BLaER1 (cell line): ENCODE results near the gene SPDEF.

Experiments
- H3K27ac ChIP-seq: shearing (Covaris generic); formaldehyde crosslinking; 2 replicates; pipeline ENCODE4 v1.8.1; 2022
- H3K27me3 ChIP-seq: shearing (Covaris generic); formaldehyde crosslinking; 2 replicates; pipeline ENCODE4 v1.8.1; 2022
- H3K36me3 ChIP-seq: shearing (Covaris generic); formaldehyde crosslinking; 2 replicates; pipeline ENCODE4 v1.8.1; 2022
- H3K4me1 ChIP-seq: shearing (Covaris generic); formaldehyde crosslinking; 2 replicates; pipeline ENCODE4 v1.8.1; 2022
- H3K4me2 ChIP-seq: shearing (Covaris generic); formaldehyde crosslinking; 2 replicates; pipeline ENCODE4 v1.8.1; 2022
- H3K4me3 ChIP-seq: shearing (Covaris generic); formaldehyde crosslinking; 2 replicates; pipeline ENCODE4 v1.8.1; 2022
- H3K9ac ChIP-seq: shearing (Covaris generic); formaldehyde crosslinking; 2 replicates; pipeline ENCODE4 v1.8.1; 2022
- H3K9me3 ChIP-seq: shearing (Covaris generic); formaldehyde crosslinking; 2 replicates; pipeline ENCODE4 v1.8.1; 2022
- H4K20me1 ChIP-seq: shearing (Covaris generic); formaldehyde crosslinking; 2 replicates; pipeline ENCODE4 v1.8.1; 2022
- Cebpa-rat ChIP-seq: shearing (Covaris generic); IDR thresholded peaks from 2 replicates; pipeline ENCODE4 v1.8.1; 2022

Gene SPDEF

DNA sequence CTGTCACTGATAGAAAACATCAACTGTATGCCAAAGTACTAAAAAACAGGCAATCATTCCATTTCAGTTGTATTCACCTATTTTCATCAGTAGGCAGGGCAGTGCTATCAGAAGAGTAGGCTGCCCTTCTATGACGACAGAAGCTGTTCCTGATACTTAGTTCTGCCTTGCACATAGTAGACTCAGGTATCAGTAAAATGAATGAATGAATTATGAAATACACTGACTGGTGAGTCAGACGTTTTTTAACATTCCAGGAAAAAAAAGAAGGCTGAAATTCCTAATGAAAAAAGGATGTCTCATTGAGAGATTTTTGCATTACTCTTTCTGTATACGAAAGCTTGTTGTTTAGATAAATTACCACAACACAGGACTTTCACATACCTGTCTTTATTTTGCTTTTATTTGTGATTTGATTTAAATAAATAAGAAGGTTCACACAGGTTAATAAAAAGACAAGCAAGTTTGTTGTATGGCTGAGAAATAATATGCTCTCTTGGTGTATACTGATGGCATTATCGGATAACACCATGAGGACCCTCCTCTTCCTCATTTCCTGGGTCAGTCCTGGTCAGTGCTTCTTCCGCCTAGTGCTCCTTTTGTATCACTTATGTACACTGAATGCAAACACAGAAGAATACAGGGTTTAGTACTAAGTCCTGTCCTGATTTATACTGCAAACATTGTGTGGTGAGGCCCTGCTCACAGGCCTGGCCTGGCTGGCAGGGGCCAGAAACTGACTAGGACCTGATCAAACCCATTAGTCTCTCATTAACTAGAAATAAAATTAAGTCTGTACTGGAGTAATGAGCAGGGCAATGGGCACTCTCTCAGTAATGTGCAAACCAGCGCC is 39.4 kb upstream of the SPDEF start:
- H3K27ac ChIP-seq: no peak overlapping the region
- H3K36me3 ChIP-seq: peaks cover 60% of the 10 kb centered on the region
- no peaks in the 10 kb centered on the region for H3K9me3 ChIP-seq
- H3K4me3 ChIP-seq: no peak overlapping the region
- peaks cover 98% of the 10 kb centered on the region for H4K20me1 ChIP-seq
- TF ChIP-seq Cebpa-rat: no peak
- H3K9ac ChIP-seq: no peak overlapping the region
- H3K4me2 ChIP-seq: no peak overlapping the region
- H3K4me1 ChIP-seq: peaks cover 21% of the 10 kb centered on the region
- no peaks in the 10 kb centered on the region for H3K27me3 ChIP-seq

DNA sequence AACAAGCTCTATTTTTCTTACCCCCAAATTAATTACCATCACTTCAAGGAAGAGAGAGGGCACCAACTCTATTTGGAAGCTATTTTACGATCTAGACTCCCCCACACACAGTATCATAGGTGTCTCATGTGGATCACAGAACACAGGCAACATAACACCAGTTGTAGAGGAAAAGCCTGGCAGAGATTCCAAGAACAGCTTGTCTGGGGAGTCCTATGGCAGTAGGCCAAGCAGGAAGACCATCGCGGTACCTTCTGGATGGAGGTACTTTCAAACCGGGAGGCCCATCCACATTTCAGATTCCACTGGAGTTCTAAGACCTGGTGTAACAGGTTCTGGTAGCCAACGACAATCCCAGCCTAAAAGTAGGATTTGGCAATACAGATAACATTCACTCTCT is 37.6 kb upstream of the SPDEF start:
- Histone ChIP-seq H3K27ac (no peak overlapping the region), H4K20me1 (peaks cover 99% of the 10 kb centered on the region), H3K4me2 (no peak overlapping the region), H3K4me3 (no peak overlapping the region), H3K27me3 (no peaks in the 10 kb centered on the region), H3K9ac (no peak overlapping the region), H3K36me3 (peaks cover 63% of the 10 kb centered on the region), H3K4me1 (peaks cover 24% of the 10 kb centered on the region), H3K9me3 (no peaks in the 10 kb centered on the region)
- no peak for TF ChIP-seq Cebpa-rat

DNA sequence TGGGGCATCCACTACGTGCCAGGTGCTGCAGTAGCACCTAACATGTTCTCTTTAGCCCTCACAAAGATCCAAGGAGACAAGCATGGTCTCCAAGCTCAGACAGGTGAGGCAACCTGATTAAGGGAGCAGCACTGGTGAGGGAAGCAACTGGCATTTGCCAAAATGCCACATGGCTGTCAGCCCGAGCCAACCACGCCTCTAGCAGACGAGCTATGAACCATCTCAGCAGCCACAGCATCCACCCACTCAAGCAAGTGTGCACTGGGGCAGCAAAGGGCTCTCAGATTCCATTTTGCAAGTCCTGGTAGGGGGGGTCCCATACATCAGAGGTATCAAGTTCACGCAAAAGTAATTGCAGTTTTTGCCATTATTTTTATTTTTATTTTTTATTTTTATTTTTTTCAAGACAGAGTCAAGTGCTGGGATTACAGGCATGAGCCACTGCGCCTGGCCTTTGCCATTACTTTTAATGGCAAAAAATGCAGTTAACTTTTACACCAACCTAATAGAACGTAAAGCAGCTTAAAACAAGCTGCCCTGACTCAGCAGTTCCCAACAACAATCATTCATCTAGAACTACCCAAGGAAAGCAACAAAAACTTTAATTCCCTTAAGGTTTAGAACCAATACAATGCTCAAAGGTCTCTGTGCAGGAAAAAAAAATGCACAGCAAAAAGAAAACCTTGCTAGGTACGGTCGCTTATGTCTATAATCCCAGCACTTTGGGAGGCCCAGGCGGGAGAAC is 36.3 kb upstream of the SPDEF start:
- H3K9ac ChIP-seq: no peak overlapping the region
- H3K4me2 ChIP-seq: peak overlapping the region; percentile 72
- peaks cover 30% of the 10 kb centered on the region for H3K4me1 ChIP-seq
- H3K4me3 ChIP-seq: no peak overlapping the region
- no peak overlapping the region for H3K27ac ChIP-seq
- TF ChIP-seq Cebpa-rat: no peak
- H3K9me3 ChIP-seq: no peaks in the 10 kb centered on the region
- H3K27me3 ChIP-seq: no peaks in the 10 kb centered on the region
- peaks cover 68% of the 10 kb centered on the region for H3K36me3 ChIP-seq
- peaks cover 99% of the 10 kb centered on the region for H4K20me1 ChIP-seq

DNA sequence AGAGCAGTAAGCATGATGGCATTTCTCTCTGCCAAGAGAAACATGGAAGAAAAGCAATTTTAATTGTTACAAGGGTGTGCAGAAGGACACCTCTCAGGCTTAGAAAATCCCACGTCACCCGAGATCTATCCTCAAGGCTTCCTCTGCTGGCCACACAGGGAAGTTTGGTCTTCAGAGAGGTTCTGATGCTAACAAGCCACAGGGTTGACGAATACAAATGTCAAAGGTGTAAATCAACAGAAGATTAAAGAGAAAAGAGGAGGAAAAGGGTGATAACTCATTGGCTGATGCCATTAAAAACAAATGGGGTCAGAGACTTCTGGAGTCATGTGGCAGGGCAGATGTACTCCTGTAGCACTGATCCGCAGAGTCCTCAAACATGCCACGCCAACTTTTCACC is 33.6 kb upstream of the SPDEF start:
- Histone ChIP-seq H3K36me3 (peaks cover 76% of the 10 kb centered on the region), H3K4me3 (no peak overlapping the region), H3K4me1 (peaks cover 30% of the 10 kb centered on the region), H3K9me3 (no peaks in the 10 kb centered on the region), H4K20me1 (peaks cover 85% of the 10 kb centered on the region), H3K4me2 (no peak overlapping the region), H3K27me3 (no peaks in the 10 kb centered on the region), H3K9ac (no peak overlapping the region), H3K27ac (no peak overlapping the region)
- TF ChIP-seq Cebpa-rat: no peak

DNA sequence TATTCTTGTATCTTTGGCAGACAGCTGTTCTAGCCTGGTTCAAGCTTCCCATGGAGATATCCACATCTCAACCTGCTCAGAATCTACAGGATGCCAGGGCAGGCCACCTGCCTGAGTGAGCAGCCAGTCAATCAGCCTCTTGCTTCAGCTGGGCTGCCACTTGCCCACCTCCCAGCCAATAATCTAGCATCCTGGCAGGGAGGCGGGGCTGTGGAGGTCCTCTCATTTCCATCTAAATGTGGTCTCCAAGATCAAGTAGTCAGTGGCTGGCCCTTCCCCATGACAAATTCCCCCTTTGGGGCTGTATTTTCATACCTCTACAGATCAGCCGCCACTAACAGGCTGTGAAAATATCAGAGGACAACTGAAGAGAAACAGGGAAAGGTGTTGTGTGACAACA is 33.0 kb upstream of the SPDEF start:
- H3K4me2 ChIP-seq: no peak overlapping the region
- H3K36me3 ChIP-seq: peaks cover 71% of the 10 kb centered on the region
- no peaks in the 10 kb centered on the region for H3K27me3 ChIP-seq
- H3K4me3 ChIP-seq: no peak overlapping the region
- peaks cover 30% of the 10 kb centered on the region for H3K4me1 ChIP-seq
- H3K9ac ChIP-seq: no peak overlapping the region
- H3K9me3 ChIP-seq: no peaks in the 10 kb centered on the region
- peaks cover 80% of the 10 kb centered on the region for H4K20me1 ChIP-seq
- no peak overlapping the region for H3K27ac ChIP-seq
- TF ChIP-seq Cebpa-rat: no peak

DNA sequence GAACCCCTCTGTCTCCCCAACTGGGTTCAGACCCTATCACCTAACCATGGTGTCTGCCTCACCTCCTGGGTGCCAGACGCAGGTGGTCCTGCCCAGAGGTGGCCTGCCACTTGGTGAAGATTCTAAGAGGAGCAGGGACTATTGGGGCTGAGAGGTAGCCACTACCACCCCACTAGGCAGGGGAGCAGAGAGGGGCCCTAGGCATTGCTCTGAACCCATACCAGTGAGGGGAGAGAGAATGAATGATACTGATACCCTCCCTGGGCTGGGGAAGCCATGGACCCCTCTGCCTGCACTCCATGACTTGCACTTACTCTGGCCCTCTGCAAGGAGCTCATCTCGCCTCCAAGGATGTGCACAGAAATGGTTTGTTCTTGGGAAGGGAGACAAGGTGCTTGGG is 31.7 kb upstream of the SPDEF start:
- Histone ChIP-seq H3K4me2 (no peak overlapping the region), H3K27me3 (no peaks in the 10 kb centered on the region), H3K36me3 (peaks cover 76% of the 10 kb centered on the region), H3K4me1 (peaks cover 29% of the 10 kb centered on the region), H3K27ac (no peak overlapping the region), H3K9ac (0 out of 2 replicates have a peak overlapping the region, but pooled peaks have one; percentile 1), H3K9me3 (no peaks in the 10 kb centered on the region), H4K20me1 (peaks cover 67% of the 10 kb centered on the region), H3K4me3 (no peak overlapping the region)
- no peak for TF ChIP-seq Cebpa-rat

DNA sequence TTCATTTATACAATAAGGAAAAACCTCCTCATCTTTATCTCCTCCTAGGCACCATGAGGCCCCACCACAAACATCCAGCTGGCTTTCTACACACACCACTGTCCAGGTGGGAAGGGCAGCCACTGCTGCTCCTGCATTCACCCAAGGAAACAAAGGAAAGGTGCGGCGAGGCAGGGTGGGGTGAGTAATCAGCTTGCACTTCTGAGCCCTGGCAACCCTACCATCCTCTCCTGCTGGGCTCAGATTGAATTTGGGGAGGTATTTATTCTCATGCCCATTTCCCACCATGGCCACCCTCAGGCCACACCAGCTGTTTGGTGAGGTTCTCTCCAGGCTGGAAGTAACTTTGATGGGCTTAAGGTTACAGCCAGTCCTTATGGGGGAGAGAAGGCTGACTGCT is 31.2 kb upstream of the SPDEF start:
- Histone ChIP-seq H3K36me3 (peaks cover 77% of the 10 kb centered on the region), H3K4me1 (peaks cover 24% of the 10 kb centered on the region), H3K27me3 (no peaks in the 10 kb centered on the region), H3K4me3 (no peak overlapping the region), H3K4me2 (no peak overlapping the region), H3K9me3 (no peaks in the 10 kb centered on the region), H3K9ac (0 out of 2 replicates have a peak overlapping the region, but pooled peaks have one; percentile 1), H3K27ac (no peak overlapping the region), H4K20me1 (peaks cover 62% of the 10 kb centered on the region)
- no peak for TF ChIP-seq Cebpa-rat

DNA sequence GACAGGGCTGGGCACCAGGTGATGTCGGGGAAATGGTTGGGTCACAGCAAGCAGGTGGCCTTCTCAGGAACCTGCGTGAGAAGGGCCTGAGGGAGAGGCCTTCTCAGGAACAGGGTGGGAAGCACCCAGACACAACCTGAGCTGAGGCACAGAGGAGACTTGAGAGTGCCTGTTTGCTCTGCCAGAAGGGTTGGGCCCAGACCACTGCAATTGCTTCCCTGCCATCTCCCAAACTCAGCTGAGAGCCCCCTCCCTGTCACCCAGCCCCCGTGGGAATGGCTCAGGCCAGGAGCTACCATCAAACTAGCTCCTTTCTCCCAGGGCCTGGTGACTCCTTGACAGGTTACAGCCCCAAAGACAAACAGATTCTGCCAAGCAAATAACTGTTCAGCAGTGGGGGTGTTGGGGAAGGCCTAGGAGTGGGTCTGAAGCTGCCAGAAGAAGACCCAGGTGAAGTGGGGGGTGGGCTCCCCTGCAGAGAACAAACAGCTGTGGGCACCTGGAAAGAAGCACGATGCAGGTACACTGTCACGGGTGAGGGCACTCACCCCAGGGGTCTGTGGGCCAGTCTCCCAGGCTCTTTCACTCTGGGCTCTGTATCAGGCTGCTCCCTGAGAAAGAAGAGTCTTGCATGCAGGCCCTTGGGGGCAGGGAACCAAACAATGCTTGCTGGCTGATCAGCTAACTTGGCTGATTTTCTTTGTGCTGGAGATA is 30.4 kb upstream of the SPDEF start:
- no peak for TF ChIP-seq Cebpa-rat
- Histone ChIP-seq H3K4me1 (peaks cover 16% of the 10 kb centered on the region), H3K27me3 (no peaks in the 10 kb centered on the region), H3K36me3 (peaks cover 75% of the 10 kb centered on the region), H3K4me2 (no peak overlapping the region), H3K9ac (no peak overlapping the region), H3K4me3 (no peak overlapping the region), H3K9me3 (no peaks in the 10 kb centered on the region), H3K27ac (no peak overlapping the region), H4K20me1 (peaks cover 53% of the 10 kb centered on the region)

DNA sequence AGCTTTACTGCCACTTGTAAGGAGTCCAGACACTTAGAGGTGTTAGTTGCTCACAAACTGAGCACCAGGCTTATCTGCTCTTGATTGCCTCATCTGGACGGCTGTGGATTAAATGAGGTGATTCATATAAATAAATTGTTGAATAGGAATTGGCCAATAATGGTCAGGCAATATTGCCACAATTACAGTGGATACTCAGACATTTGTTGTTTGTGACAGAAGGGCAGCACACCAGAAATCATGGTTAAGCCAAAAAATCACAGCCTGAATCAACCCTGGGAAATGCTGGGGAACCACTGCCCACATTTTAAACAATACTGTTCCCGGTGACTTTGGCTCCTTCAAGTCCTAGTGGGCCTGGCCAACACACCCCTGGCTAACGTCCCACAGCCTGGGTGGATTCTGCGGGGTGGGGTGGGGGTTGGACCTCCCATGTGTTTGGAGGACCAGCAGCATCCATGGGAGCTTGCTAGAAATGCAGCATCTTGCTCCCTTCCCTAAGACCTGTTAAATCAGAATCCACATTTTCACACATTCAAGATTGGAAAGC is 29.5 kb upstream of the SPDEF start:
- Histone ChIP-seq H3K27ac (no peak overlapping the region), H3K4me1 (peaks cover 9% of the 10 kb centered on the region), H3K9me3 (no peaks in the 10 kb centered on the region), H3K9ac (no peak overlapping the region), H3K36me3 (peaks cover 66% of the 10 kb centered on the region), H3K27me3 (no peaks in the 10 kb centered on the region), H3K4me3 (no peak overlapping the region), H3K4me2 (no peak overlapping the region), H4K20me1 (peaks cover 44% of the 10 kb centered on the region)
- no peak for TF ChIP-seq Cebpa-rat
